Naive thymus-derived CD4-positive, alpha-beta T cell (primary cell): Measurements from ENCODE around the gene ZFAND3. TPM values are rescaled to one million over a fixed set of nuclear protein-coding genes. Genes with fewer than 3 reads are reported as not detected.
"Not testable (repeated sequence)": the region's sequence is repeated elsewhere in the genome, so short reads cannot be mapped to it uniquely, and the experiment has no call there.

Experiments used
- ATAC-seq: fragments of 150-1000 bp; cut with Tn5 transposase; 2 replicates; pipeline ENCODE4 v1.10.0; 2021; ENCODE audit warnings: mild to moderate bottlenecking, moderate library complexity
- CTCF ChIA-PET: fragments of 350-600 bp; sonication (Branson Sonifier 250); formaldehyde crosslinking; loops from one replicate; lab custom pipeline; 2021; ENCODE audit warnings: antibody characterized with exemption; lab: Charles Lee
- POLR2A ChIA-PET: fragments of 350-600 bp; sonication (Branson Sonifier 250); formaldehyde crosslinking; loops from one replicate; lab custom pipeline; 2021; ENCODE audit warnings: antibody characterized with exemption, inconsistent platforms; lab: Charles Lee
- DNase-seq, 9 donors: peaks; one replicate each; pipeline versions ENCODE4 v3.0.0 to v3.0.0-alpha.2; 2020 to 2022; ENCODE audit warnings: mixed read lengths in 1 of 9
- H3K27ac ChIP-seq: one replicate; pipeline ENCODE4 v1.7.0; 2013; ENCODE audit warnings: mild to moderate bottlenecking, low read depth, low read length, moderate library complexity
- H3K27me3 ChIP-seq, 2 donors: one replicate each; pipeline ENCODE4 v1.7.0; 2013; ENCODE audit warnings: low read length in 2 of 2, mild to moderate bottlenecking in 2 of 2, moderate library complexity in 2 of 2; ENCODE audit not compliant: control insufficient read depth in 2 of 2, insufficient read depth in 2 of 2
- H3K36me3 ChIP-seq, 3 experiments: 1 replicate in 2 of 3; 2 replicates in 1 of 3; pipeline ENCODE4 v1.7.0; 2013; ENCODE audit warnings: low read length in 3 of 3, mild to moderate bottlenecking in 3 of 3, moderate library complexity in 1 of 3; ENCODE audit not compliant: insufficient read depth in 3 of 3, control insufficient read depth in 2 of 3
- H3K4me1 ChIP-seq, 2 donors: one replicate each; pipeline ENCODE4 v1.7.0; 2013; ENCODE audit warnings: low read length in 2 of 2, mild to moderate bottlenecking in 2 of 2, moderate library complexity in 1 of 2; ENCODE audit not compliant: control insufficient read depth in 2 of 2, insufficient read depth in 2 of 2
- H3K4me3 ChIP-seq: 2 replicates; pipeline ENCODE4 v1.7.0; 2013; ENCODE audit warnings: mild to moderate bottlenecking, low read length
- H3K9me3 ChIP-seq, 3 experiments: 1 replicate in 2 of 3; 2 replicates in 1 of 3; pipeline ENCODE4 v1.7.0; 2013; ENCODE audit warnings: low read length in 3 of 3; ENCODE audit not compliant: control insufficient read depth in 2 of 3
- H3K27ac Mint-ChIP-seq, 9 donors: one replicate each; pipeline ENCODE4 v1.8.0; 2020 to 2022; ENCODE audit warnings: mixed read lengths in 9 of 9, mild to moderate bottlenecking in 8 of 9, moderate library complexity in 5 of 9, inconsistent platforms in 2 of 9
- H3K27me3 Mint-ChIP-seq, 5 donors: one replicate each; pipeline ENCODE4 v1.8.0; 2021 to 2022; ENCODE audit warnings: mixed read lengths in 5 of 5, mild to moderate bottlenecking in 1 of 5
- H3K36me3 Mint-ChIP-seq, 5 donors: one replicate each; pipeline ENCODE4 v1.8.0; 2020 to 2022; ENCODE audit warnings: mixed read lengths in 5 of 5, mild to moderate bottlenecking in 3 of 5, inconsistent platforms in 1 of 5
- H3K4me1 Mint-ChIP-seq, 7 donors: one replicate each; pipeline ENCODE4 v1.8.0; 2020 to 2022; ENCODE audit warnings: mixed read lengths in 7 of 7, mild to moderate bottlenecking in 3 of 7, inconsistent platforms in 1 of 7
- H3K4me3 Mint-ChIP-seq, 10 donors: one replicate each; pipeline ENCODE4 v1.8.0; 2020 to 2022; ENCODE audit warnings: mild to moderate bottlenecking in 10 of 10, mixed read lengths in 10 of 10, moderate library complexity in 6 of 10, inconsistent platforms in 2 of 10
- H3K9me3 Mint-ChIP-seq, 11 donors: one replicate each; pipeline ENCODE4 v1.8.0; 2020 to 2022; ENCODE audit warnings: mixed read lengths in 11 of 11, mild to moderate bottlenecking in 4 of 11, inconsistent platforms in 1 of 11, moderate library complexity in 1 of 11
- intact Hi-C, 2 donors: fragments of 100-400 bp; cut with micrococcal nuclease; formaldehyde crosslinking; loops; one replicate each; pipeline ENCODE4 v1.15.1; 2023
- polyA plus RNA-seq, 2 donors: library from polyadenylated mRNA; unstranded; fragments of 300-500 nt; fragmentation: Illumina TruSeq; gene quantifications; one replicate each; pipeline ENCODE4 v1.2.3, GENCODE V29; 2021
- total RNA-seq, 6 experiments: library from RNA in 5 of 6; stranded (reverse) in 5 of 6; gene quantifications; 1 replicate in 5 of 6; 2 replicates in 1 of 6; pipeline ENCODE4 v1.2.3 and lab custom pipeline; 2021 to 2026

ZFAND3 gene
- total and polyA plus RNA-seq, 7 experiments from 2014 or later, result 3.5 to 55.0 (median 37.1) TPM

DNA sequence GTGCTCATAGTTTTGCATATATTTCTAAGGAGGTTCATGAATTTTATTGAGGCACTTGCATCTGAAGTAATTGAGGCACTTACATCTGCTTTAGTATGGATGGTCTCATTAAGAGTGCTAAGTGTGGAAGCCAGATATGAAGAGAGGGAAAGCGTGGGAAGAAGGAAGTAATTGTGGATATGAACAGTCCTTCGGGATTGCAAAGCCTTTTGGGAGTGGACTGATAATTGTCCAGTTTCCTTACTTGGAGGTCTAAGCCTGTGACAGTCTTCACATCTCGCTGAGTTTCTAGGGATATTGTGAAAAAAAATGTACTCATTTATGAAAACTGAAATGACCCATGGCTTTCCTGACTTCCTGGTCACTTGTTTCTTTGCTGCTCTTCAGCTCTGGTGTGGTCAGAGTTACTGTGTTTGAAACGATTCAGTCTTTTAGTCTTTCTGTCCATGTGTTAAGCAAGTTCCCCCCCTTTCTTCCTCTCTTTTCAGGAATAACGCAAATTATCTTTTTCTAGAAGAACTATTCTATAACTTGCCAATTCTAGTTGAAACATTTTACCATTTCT is 137.3 kb downstream of the ZFAND3 start:
- no peak overlapping the region for H3K4me3 Mint-ChIP-seq
- POLR2A ChIA-PET, result no interaction called here
- H3K36me3 ChIP-seq, result no peaks in the 10 kb centered on the region
- no peaks in the 10 kb centered on the region for H3K27me3 Mint-ChIP-seq
- no peaks in the 10 kb centered on the region for H3K27me3 ChIP-seq
- H3K4me1 Mint-ChIP-seq, result peaks cover 15 to 49% (median 20%) of the 10 kb centered on the region in 7 donors
- peaks cover 0 to 5% of the 10 kb centered on the region in 2 donors for H3K4me1 ChIP-seq
- intact Hi-C loops, result no loop called here
- H3K27ac Mint-ChIP-seq, result no peak overlapping the region
- no peaks in the 10 kb centered on the region for H3K9me3 ChIP-seq
- H3K9me3 Mint-ChIP-seq, result peaks cover 0 to 3% (median 0%) of the 10 kb centered on the region in 11 donors
- no peak overlapping the region for H3K4me3 ChIP-seq
- peaks cover 0 to 4% (median 0%) of the 10 kb centered on the region in 5 donors for H3K36me3 Mint-ChIP-seq
- DNase-seq (no peak), ATAC-seq (no peak)
- H3K27ac ChIP-seq, result no peak overlapping the region
- CTCF ChIA-PET, result no interaction called here

DNA sequence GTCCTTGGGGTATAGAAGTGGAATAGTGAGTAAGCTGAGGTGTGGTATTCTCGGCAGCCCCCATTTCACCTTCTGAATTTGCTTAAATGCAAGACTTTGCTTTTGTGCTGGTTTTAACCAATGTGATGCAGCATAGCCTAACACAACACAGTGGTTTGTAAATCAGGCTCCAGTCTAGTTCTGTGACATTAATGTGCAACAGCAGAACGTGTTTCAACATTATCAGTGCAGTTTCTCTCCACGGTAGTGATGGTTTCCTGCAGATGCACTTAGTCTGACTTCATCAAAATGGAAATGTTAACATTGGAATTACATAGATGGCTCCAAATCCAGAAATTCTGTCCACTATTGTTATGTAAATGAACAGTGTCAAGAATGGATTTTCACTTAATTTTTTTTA is 139.5 kb downstream of the ZFAND3 start:
- Mint-ChIP-seq H3K4me3 (no peak overlapping the region), H3K36me3 (peaks cover 0 to 18% (median 14%) of the 10 kb centered on the region in 5 donors), H3K9me3 (peaks cover 0 to 10% (median 0%) of the 10 kb centered on the region in 11 donors), H3K27me3 (no peaks in the 10 kb centered on the region), H3K27ac (no peak overlapping the region), H3K4me1 (peaks cover 19 to 57% (median 42%) of the 10 kb centered on the region in 7 donors)
- ChIA-PET CTCF (no interaction called here), POLR2A (no interaction called here)
- no peak overlapping the region for H3K4me3 ChIP-seq
- peaks cover 0 to 5% of the 10 kb centered on the region in 2 donors for H3K4me1 ChIP-seq
- ATAC-seq, result no peak
- H3K36me3 ChIP-seq, result no peaks in the 10 kb centered on the region
- H3K9me3 ChIP-seq, result no peaks in the 10 kb centered on the region
- no peak for DNase-seq
- H3K27me3 ChIP-seq, result no peaks in the 10 kb centered on the region
- no peak overlapping the region for H3K27ac ChIP-seq
- intact Hi-C loops, result no loop called here

- ChIA-PET POLR2A (no interaction called here), CTCF (no interaction called here)
- ATAC-seq, result no peak
- Histone ChIP-seq H3K4me3 (no peak overlapping the region), H3K36me3 (no peaks in the 10 kb centered on the region), H3K4me1 (peaks cover 0 to 5% of the 10 kb centered on the region in 2 donors), H3K27ac (no peak overlapping the region), H3K9me3 (no peaks in the 10 kb centered on the region), H3K27me3 (no peaks in the 10 kb centered on the region)
- no peak for DNase-seq
- Mint-ChIP-seq H3K27ac (peak overlapping the region in 1 of 9 donors; percentile 25), H3K4me1 (peaks cover 23 to 64% (median 55%) of the 10 kb centered on the region in 7 donors), H3K36me3 (peaks cover 0 to 28% (median 21%) of the 10 kb centered on the region in 5 donors), H3K27me3 (no peaks in the 10 kb centered on the region), H3K9me3 (peaks cover 0 to 10% (median 0%) of the 10 kb centered on the region in 11 donors), H3K4me3 (no peak overlapping the region)
- intact Hi-C loops, result no loop called here
Measured at GRCh38 chr6:37960139-37960935, 140.8 kb downstream of the ZFAND3 start.

- POLR2A ChIA-PET, result interaction anchor here (1.0 kb wide), 1 partner anchor 81 kb away, joined by 3 read pairs; no protein-coding TSS in a partner anchor
- H3K4me3 ChIP-seq, CTCF ChIA-PET, H3K4me1 ChIP-seq, ATAC-seq, intact Hi-C loops, H3K27me3 ChIP-seq, H3K27ac ChIP-seq, H3K27me3 Mint-ChIP-seq, H3K9me3 ChIP-seq, H3K36me3 ChIP-seq: not testable (repeated sequence)
- Mint-ChIP-seq H3K4me1 (peaks cover 23 to 77% (median 68%) of the 10 kb centered on the region in 7 donors), H3K4me3 (peak overlapping the region in 9 of 10 donors; percentile 7 to 79 (median 46)), H3K36me3 (peaks cover 0 to 47% (median 31%) of the 10 kb centered on the region in 5 donors), H3K27ac (peak overlapping the region in 7 of 9 donors; percentile 1 to 67 (median 28)), H3K9me3 (peaks cover 0 to 24% (median 6%) of the 10 kb centered on the region in 11 donors)
- DNase-seq, result peak in 7 of 9 donors; percentile 5 to 41 (median 25)
Measured at GRCh38 chr6:37962481-37963080, 143.1 kb downstream of the ZFAND3 start.

GRCh38 chr6:37965964-37966676 is 146.6 kb downstream of the ZFAND3 start:
- H3K27ac Mint-ChIP-seq, result peak overlapping the region in 2 of 9 donors; percentile 30 to 31

GRCh38 chr6:37966801-37967200 is 147.3 kb downstream of the ZFAND3 start:
- no peaks in the 10 kb centered on the region for H3K27me3 ChIP-seq
- intact Hi-C loops, result no loop called here
- ChIA-PET CTCF (no interaction called here), POLR2A (no interaction called here)
- peaks cover 0 to 28% (median 8%) of the 10 kb centered on the region in 11 donors for H3K9me3 Mint-ChIP-seq
- no peaks in the 10 kb centered on the region for H3K27me3 Mint-ChIP-seq
- no peak overlapping the region for H3K4me3 Mint-ChIP-seq
- H3K9me3 ChIP-seq, result peaks cover 0 to 4% (median 0%) of the 10 kb centered on the region in 3 experiments
- DNase-seq, result no peak
- H3K27ac Mint-ChIP-seq, result no peak overlapping the region
- H3K4me3 ChIP-seq, result no peak overlapping the region
- H3K4me1 Mint-ChIP-seq, result peaks cover 39 to 82% (median 69%) of the 10 kb centered on the region in 7 donors
- H3K36me3 ChIP-seq, result no peaks in the 10 kb centered on the region
- no peak overlapping the region for H3K27ac ChIP-seq
- no peak for ATAC-seq
- peaks cover 0 to 8% of the 10 kb centered on the region in 2 donors for H3K4me1 ChIP-seq
- H3K36me3 Mint-ChIP-seq, result peaks cover 5 to 64% (median 46%) of the 10 kb centered on the region in 5 donors

More at GRCh38 chr6:37965964-37966676, 146.6 kb downstream of the ZFAND3 start:
- CTCF ChIA-PET, result no interaction called here
- Mint-ChIP-seq H3K4me1 (peaks cover 35 to 82% (median 68%) of the 10 kb centered on the region in 7 donors), H3K27me3 (no peaks in the 10 kb centered on the region), H3K4me3 (no peak overlapping the region), H3K9me3 (peaks cover 0 to 28% (median 8%) of the 10 kb centered on the region in 11 donors), H3K36me3 (peaks cover 5 to 62% (median 47%) of the 10 kb centered on the region in 5 donors)
- Histone ChIP-seq H3K4me3 (no peak overlapping the region), H3K36me3 (no peaks in the 10 kb centered on the region), H3K4me1 (peaks cover 0 to 3% of the 10 kb centered on the region in 2 donors), H3K27me3 (no peaks in the 10 kb centered on the region), H3K27ac (no peak overlapping the region), H3K9me3 (peaks cover 0 to 4% (median 0%) of the 10 kb centered on the region in 3 experiments)
- intact Hi-C loops, result no loop called here
- no peak for DNase-seq
- POLR2A ChIA-PET, result no interaction called here
- no peak for ATAC-seq
